NCI-H2196 treated with DMSO at 0.1 percent for 48 hours (cell line): Measurements from ENCODE around the gene FAAH.
A peak's percentile ranks its signal among the peaks of the same experiment; 100 is the strongest.

Source experiments
- DNase-seq: peaks from one replicate; lab custom pipeline; 2025; ENCODE audit not compliant: unreplicated experiment; lab: John Stamatoyannopoulos, UW

Gene FAAH

DNA sequence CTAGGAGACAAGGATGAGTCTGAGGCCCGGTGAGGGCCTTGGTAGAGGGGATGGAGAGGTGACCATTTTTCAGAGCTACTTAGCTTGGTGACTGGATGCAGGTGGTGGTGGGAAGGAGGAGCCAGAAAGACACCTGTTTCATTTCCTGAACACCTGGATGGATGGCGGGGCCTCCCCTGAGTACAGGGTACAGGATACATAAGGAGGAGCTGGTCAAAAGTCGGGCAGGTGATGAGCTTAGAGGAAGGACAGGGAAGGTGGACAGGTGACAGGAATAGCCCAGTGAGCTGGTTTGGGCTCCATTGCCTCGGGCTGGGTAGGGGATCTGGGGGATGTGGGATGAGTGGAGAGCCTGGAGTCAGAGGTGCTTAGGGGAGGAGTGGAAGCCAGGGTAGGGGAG, 6.3 kb downstream of the FAAH start:
- DNase-seq: no peak

DNA sequence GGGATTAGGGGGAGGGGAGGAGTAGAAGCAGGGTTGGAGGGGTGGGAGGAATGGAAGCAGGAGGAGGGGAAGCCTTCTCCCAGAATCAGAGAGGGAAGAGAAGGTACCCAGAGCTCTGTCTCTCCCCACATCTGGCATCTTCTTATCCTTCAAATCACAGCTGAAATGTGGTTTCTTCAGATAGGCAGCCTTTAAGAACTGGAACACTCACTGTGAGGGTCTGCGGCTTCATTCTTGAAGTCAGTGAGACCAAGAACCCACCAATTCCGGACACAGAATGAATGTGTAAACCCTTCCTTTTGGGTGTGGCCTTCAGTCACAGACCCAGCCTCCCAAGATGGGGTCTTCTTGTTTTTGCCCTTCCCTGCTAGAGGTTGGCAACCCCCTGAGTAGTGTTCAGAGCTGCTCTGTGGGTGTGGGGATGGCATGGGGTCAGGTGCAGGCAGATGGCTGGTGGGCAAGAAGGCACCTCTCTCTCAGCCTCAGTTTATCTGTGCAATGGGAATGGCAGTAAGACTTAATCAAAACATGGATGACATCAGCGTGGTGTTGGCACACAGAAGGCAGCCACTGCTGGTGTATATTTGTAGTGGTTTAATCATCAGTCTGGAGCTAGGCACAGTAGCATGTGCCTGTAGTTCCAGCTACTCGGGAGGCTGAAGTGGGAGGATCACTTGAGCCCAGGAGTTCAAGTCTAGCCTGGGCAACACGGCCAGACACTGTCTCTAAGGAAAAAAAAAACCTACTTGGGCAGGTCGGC, 7.2 kb downstream of the FAAH start:
- no peak for DNase-seq

DNA sequence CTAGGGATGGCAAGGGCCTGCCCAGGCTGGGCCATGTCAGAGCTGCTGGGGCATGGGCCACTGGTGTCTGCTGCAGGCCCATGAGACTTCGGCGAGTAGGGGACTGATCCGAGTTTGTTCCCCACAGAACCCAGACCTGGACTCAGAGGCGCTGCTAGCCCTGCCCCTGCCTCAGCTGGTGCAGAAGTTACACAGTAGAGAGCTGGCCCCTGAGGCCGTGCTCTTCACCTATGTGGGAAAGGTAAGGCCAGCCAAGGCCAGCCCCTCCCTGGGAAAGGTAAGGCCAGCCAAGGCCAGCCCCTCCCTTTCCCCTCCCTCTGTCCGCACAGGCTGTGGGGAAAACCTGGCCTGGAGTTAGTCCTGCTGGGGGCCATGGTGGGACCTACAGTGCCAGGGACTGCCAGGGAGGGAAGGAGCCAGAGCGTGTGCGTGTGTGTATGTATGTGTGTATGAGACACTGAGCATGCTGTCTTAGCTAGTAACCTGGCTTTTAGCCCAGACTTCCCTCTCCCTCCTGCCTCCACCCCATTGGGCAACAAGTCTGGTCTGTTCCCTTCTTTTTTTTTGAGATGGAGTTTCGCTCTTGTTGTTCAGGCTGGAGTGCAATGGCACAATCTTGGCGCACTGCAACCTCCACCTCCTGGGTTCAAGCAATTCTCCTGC, 8.0 kb downstream of the FAAH start:
- DNase-seq: peak; percentile 66

DNA sequence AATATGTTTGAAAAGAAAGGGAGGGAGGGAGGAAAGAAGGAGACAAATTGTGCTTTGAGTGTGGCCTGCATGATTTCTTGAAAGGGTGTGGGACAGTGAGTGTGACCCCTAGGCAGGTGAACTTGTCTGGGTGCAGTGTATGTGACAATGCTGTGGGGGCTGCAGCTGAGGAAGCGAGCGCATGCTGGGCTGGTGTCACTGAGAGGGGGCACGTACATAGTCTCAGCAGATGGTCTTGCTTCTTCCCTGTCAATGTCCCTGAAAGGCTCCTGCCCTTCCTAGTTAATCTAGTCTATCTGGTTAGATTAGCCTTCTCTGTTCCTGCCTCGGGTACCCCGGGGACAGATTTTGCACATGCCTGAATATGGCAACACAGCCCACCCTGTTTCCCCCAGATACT, 9.8 kb downstream of the FAAH start:
- no peak for DNase-seq

DNA sequence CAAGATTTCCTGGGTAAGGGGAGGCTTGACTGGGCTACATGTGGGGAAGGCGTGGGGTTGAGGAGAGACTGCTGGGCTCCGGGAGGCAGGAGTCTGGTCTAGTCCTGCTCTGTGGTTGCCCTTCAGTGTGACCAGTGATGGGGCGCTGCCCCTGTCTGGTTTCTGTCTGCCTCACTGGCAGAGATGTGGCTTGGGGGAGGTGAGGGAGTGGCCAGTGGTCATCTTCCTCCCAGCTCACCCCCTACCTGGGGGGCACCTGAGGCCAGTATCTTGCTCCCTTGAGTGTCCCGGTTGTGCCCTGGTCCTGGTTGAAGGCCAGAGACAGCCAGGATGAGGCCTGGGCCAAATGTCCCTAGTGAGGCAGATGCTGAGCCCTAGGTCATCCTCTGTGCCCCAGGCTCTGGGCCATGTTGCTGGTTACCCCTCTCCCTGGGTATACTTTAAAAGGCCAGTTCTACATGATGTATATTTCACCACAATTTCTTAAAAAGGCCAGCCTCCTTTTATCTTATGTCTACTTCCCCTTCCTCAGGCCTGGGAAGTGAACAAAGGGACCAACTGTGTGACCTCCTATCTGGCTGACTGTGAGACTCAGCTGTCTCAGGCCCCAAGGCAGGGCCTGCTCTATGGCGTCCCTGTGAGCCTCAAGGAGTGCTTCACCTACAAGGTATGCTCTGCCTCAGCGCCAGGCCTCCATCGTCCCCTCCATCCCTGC, 10.5 kb downstream of the FAAH start:
- no peak for DNase-seq

DNA sequence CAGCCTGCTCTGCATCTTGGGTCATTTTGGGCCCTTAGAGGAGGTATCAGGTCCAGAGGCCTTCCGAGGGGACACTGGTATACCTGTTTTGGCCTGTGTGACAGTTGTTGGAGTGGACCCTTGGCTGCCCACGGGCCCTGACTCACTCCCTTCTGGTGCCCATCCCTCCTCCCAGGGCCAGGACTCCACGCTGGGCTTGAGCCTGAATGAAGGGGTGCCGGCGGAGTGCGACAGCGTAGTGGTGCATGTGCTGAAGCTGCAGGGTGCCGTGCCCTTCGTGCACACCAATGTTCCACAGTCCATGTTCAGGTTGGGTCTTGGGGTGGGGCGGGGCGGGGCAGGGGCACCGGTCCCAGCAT, 11.1 kb downstream of the FAAH start:
- DNase-seq: no peak

DNA sequence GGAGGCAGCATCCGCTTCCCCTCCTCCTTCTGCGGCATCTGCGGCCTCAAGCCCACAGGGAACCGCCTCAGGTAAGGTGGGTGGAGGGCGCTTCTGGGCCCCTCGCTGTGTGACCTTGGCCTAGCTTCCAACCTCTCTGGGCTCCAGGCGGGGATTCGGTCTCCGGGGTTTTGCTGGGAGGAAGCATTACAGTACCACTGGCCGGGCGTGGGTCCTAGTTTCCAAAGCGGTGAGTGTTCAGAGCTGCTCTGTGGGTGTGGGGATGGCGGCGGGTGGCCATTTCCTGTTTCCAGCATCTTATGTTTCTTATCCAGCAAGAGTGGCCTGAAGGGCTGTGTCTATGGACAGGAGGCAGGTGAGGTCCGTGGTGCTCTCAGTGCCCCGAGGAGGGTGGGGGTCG, 11.6 kb downstream of the FAAH start:
- no peak for DNase-seq

DNA sequence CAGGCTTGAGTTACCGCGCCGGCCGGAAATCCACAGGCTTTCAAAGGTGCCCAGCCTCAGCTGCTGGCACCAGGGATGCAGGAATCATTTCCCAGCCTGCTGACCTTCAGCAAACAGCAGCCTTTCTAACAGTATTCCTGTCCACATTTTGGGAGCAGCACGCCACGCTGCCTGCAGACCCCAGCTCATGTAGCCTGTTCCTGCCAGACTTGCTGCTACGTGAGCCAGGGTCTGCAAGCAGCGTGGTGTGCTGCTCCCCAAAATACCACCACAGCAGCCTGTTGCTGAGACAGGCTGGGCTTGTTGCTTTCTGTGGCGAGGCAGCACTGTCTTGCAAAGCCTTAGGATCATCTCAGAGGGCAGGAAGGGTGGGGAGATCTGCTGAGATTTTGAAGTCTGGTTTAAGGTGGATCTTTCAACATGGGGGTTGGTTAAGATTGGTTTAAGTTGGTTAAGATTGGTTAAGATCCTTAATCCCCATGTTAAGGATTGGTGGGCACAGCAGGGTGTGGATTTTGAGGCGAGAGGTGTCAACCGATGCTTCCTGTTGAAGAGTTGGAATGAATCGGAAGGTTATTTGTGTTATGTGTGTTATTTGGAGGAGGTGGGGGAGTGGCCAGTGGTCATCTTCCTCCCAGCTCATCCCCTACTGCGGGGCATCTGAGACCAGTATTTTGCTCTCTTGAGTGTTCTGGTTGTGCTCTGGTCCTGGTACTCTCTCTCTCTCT, 12.9 kb downstream of the FAAH start:
- DNase-seq: no peak

DNA sequence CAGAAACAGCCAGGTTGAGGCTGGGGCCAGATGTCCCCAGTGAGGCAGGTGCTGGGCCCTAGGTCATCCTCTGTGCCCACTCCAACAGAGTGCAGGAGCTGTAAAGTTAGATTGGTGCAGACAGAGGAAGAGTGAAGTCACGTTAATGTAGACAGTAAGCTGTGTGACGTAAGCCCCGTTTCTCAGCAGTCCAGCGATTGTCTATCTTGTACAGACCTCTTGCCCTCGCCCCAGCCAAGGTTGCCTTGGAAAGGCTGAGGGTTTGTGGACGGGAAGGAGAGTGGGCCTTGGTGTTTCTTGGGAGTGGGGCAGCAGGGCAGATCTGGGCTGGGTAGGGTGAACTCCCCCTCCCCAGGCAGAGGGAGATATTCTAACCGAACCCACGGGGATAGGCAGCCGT, 13.5 kb downstream of the FAAH start:
- no peak for DNase-seq

DNA sequence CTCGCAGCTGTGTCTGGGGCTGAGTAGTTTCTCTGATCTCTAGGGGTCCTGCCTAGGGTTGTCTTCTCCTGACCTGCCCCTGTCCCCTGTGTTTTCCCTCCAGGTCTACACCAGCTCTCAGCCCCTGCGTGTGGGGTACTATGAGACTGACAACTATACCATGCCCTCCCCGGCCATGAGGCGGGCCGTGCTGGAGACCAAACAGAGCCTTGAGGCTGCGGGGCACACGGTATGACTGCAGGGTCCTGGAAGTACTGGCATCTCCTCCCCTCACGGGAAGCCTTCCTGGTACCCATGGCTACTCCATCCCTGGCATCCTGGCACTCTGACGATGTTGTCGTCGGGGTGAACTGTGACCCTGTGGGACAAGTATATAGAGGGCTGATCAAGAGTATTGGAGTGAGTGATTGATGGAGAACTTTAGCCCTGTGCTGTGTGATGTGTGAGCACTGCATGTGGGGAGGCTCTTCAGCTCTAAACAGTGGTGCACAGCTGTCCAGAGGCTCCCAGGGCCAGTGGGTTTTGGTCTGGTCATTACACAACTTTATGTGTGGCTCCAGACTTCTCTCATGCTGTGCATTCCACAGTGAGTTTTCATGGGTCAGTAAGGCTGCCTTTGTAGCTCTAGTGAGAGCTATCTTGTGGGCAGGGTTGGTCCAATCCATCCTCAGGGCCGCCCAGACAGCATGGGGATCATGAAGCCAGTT, 14.4 kb downstream of the FAAH start:
- no peak for DNase-seq

DNA sequence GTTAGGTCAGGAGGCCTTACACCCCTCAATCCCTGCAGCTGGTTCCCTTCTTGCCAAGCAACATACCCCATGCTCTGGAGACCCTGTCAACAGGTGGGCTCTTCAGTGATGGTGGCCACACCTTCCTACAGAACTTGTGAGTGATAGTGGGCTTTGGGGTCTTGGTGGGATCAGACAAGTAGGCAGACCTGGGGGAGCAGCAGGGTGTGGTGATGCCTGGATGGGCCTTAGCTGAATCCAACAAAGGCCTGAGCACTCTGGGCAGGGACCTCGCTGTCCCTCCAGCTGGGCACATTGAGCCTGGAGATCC, 14.9 kb downstream of the FAAH start:
- no peak for DNase-seq

DNA sequence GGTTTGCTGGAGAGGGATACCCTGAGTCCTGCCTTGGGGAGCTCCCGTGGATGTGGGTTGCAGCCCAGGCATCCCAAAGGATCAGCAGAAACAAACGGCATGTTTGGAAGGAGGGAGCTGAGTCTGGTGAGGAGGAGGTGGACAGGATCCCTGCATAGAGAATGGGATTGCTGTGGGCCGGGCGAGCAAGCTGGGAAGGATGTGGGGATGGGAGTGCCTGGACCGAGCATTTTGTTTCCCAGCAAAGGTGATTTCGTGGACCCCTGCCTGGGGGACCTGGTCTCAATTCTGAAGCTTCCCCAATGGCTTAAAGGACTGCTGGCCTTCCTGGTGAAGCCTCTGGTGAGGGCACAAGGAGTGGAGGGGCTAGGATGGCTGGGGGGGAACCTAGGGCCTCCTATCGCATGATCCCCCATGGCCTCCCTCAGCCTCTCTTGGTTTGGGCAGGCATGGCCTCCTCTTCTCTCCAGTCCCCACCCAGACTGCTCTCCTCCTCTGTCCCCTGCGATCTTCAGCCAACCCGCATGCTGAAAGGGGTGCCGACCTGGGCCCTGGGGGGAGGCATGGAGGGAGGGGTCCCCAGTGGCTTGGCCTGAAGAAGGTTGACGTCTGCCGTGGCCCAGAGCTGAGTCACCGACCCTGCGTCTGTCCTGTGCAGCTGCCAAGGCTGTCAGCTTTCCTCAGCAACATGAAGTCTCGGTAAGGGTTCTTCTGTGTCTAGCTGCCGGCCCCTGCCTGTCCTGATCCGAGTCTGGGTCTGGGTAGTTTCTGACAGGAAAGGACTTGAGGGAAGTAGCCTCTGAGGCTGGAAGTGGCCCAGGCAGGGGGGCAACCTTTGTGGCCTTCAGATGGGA, 16.3 kb downstream of the FAAH start:
- DNase-seq: no peak

DNA sequence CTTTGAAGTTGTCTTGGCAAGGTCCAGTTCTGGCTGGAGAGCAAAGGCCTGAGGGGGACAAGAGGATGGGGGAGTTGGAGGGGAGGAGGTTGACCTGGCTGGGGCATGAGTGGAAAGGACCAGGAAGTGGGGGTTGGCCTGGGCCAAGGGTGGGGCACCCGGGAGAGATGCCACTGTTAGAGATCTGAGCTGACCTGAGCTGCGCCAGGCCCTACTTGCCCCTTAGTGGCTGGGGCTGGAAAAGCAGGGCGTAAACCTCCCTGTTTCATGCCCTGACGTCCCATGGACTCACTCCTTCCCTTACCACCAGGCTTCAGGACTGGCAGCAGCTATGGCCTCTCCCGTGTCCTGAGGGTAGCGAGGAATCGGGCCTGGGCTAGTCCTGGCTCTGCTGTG, 16.9 kb downstream of the FAAH start:
- no peak for DNase-seq

DNA sequence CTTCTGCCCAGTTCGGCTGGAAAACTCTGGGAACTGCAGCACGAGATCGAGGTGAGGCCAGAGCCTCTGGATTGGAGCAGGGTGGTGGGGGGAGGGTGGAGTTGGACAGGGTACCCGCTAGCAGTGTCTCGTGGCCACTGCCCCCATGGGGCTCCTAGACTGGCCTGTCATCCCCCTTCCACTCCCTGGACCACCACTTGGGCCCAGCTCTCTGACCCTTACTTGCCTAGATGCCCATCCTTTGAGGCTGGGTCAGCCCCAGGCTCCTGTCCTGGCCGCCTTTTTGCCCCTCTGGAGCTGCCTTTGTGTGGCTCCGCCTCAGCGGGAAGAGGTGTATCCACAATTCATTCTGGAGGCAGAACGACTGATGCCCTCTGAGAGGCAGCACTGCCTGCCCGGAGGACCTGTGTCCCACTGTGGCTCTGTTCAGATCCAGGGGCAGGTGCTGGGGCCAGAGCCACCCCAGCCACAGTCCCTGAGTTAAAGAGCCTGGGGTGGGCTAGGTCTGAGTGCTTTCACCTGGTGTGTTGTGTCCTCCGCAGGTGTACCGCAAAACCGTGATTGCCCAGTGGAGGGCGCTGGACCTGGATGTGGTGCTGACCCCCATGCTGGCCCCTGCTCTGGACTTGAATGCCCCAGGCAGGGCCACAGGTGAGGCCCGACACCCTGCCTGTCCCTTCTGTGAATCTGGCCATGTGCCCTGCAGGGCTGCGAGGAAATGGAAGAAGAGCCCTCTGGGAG, 17.7 kb downstream of the FAAH start:
- DNase-seq: no peak

DNA sequence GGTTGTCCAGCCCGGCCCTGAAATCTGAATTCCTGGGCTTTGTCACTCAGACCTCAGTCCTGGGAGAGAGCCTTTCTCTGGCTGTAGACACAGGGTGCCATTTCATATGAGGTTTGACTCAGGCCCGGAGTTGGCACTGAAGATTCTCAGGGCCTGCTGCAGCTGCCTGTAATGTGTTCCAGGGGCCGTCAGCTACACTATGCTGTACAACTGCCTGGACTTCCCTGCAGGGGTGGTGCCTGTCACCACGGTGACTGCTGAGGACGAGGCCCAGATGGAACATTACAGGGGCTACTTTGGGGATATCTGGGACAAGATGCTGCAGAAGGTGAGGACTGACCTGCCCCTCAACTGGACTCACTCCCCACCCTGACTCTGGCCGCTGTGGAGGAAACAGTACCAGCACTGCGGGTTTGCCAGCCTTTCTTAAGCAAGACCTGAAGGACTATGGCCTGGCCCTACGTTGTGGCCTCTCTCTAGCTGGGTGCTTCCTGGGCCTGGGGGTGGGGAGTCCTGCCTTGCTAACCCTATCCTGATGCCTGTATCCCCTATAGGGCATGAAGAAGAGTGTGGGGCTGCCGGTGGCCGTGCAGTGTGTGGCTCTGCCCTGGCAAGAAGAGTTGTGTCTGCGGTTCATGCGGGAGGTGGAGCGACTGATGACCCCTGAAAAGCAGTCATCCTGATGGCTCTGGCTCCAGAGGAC, 18.9 kb downstream of the FAAH start:
- no peak for DNase-seq

DNA sequence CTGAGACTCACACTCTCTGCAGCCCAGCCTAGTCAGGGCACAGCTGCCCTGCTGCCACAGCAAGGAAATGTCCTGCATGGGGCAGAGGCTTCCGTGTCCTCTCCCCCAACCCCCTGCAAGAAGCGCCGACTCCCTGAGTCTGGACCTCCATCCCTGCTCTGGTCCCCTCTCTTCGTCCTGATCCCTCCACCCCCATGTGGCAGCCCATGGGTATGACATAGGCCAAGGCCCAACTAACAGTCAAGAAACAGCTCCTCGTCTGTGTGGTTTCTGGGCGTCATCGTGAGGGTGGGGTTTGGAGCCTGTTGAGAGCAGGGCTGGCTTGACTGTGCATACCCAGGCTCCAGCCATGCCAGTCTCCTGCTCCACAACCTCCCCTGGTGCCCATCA, 19.5 kb downstream of the FAAH start:
- DNase-seq: no peak

DNA sequence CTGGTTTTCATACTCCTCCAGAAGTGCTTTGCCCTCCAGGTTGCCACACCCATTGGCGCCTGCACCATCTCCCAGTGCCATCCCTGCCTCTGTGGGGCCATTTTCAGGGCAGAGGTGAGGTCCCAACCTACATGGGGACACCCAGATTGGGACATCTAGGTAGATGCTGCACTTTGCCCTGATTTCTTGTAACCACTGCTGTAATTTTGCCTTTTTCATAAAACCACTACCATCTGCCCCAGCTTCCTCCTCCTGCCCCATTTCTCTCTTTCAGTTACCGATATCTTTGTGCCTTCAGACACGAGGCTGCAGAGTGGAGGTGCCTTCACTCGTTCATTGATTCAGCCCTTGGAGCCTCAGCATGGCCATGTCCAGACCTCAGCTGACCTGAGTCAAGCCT, 21.4 kb downstream of the FAAH start:
- DNase-seq: no peak

DNA sequence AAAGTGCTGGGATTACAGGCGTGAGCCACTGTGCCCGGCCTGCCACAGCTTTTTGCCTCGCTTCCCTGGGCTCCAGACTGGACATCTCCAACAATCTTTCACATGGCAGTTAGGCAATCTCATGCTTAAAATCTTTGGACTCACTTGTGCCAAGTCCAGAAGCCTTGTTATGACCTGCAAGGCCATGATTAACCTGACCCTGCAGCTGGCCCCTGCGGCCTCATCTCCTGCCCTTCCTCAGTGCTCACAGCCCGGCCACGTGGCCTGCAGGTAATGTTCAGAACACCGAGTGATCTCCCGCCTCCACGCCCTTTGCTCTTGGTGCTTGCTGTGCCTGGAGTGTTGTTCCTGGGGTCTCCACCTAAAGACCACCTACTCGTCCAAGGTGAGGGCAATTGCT, 24.9 kb downstream of the FAAH start:
- DNase-seq: no peak

DNA sequence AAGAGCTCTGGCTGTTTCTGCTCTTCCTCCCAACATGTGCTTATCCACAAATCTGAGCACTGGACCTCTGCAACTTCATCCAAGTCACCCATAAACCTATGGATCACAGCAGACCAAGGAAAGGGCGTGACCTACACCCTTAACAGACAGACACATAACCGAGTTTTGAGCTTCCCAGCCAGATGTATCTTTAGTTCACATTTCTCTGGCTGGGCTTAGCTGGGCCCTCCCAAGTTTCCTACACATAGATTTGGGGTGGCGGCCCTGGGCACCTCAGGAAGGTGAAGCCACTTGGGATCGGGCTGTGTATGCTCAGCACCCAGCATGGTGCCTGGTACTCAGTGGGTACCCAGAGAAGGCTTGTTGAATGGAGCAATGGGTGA, 26.4 kb downstream of the FAAH start:
- DNase-seq: no peak
